ENCODE data around the gene ACAP3.

GRCh38 chr1:1274299-1274930 lies 33.3 kb downstream of the ACAP3 start:
- TF ChIP-seq MXD4 (CRISPR knock-in tag; IDR thresholded peaks at IDR 0.05; ENCODE audit: borderline replicate concordance), result no peak
- TF ChIP-seq SMAD4 (CRISPR knock-in tag; IDR thresholded peaks at IDR 0.05), result no peak
- no peak for TF ChIP-seq CTCF (IDR thresholded peaks at IDR 0.05)

Measured in WTC11 (cell line).